Hypothalamus (tissue), 51 donors: ENCODE results near the gene CILP2.

Experiments
- DNase-seq, 51 donors: peaks; one replicate each; lab custom pipeline; 2025; lab: John Stamatoyannopoulos, UW

CILP2 gene

DNA sequence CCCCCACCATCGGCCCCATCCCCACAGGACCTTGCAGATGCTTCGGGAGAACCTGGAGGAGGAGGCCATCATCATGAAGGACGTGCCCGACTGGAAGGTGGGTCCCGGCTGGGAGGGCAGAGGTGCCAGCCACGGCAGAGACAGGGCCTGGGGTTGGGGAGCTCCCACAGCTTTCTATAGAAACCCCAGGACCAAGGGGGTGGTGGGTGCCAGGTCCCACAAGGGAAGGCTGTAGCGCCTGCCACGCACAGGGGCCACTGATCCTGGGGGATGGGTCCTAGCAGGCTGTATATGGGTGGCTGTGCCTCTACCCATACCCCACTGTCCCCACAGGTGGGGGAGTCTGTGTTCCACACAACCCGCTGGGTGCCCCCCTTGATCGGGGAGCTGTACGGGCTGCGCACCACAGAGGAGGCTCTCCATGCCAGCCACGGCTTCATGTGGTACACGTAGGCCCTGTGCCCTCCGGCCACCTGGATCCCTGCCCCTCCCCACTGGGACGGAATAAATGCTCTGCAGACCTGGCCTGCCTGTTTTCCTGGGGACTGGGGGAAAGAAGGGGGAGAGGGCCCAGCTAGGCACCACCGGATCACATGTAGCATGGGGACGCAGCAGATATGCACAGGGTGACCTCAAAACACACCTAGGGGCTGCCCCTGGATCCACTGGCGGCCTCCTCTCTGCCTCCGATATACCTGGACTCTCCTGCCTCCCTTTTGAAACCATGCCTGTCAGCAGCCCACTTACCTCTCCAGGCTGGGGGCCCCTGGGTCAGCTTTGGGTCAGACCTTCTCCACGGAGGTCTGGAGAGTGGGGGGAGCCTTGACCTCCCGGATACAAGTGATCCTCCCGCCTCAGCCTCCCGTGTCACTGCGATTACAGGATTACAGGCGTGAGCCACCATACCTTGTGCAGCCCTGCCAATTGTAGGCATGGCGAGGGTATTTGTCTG lies 10.1 kb upstream of the CILP2 start:
- no peak for DNase-seq

DNA sequence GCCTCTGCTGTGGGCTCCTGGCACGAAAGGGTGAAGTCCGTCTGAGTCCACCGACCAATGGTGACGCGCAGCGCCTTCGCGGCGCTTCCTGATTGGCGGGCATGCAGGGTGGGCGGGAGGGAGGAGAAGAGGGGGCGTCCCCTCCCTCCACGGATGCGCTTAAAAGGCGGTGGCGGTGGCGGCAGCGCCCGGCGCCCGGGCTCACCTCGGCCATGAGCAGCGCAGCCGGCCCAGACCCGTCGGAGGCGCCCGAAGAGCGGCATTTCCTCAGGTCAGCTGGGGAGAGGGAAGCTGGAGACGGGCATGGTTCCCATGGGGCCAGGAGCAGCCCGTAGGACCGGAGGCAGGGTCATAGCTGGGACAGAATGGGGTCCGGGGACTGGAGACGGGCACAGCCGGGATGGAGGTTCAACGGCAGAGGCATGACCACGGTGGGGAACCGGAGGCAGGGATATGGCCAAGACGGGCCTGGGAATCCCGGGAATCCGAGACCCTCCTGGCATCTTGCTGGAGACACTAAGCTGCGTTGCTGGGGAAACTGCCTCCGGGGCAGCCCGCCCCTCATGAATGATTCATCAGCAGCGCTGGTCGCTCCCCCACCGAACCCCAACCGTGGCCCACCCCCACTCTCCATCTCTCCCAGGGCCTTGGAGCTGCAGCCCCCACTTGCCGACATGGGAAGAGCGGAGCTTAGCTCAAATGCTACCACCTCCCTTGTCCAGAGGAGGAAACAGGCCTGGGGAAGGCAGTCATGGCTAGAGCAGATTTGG lies 9.2 kb upstream of the CILP2 start, which contains the start of gene YJEFN3:
Gene YJEFN3, plus strand, starts transcription at position 191 of the 770 bp plus-strand sequence. Its CDS starts 22 bp downstream, at position 213.
- DNase-seq: peak in 41 of 51 donors; percentile 12 to 76 (median 55)

- no peak for DNase-seq
These were observed 8.2 kb upstream of the CILP2 start for GRCh38 chr19:19529783-19530422.

- peak in 3 of 51 donors; percentile 19 to 60 (median 60) for DNase-seq
These were observed 7.7 kb upstream of the CILP2 start for GRCh38 chr19:19530423-19530804.

- no peak for DNase-seq
These were observed 7.2 kb upstream of the CILP2 start for GRCh38 chr19:19530889-19531288.

GRCh38 chr19:19531951-19532805 lies 5.9 kb upstream of the CILP2 start:
- DNase-seq: peak in 49 of 51 donors; percentile 3 to 90 (median 65)

- DNase-seq: no peak
These were observed 5.0 kb upstream of the CILP2 start for GRCh38 chr19:19532806-19533701.

GRCh38 chr19:19533841-19534240 lies 4.2 kb upstream of the CILP2 start:
- DNase-seq: no peak

DNA sequence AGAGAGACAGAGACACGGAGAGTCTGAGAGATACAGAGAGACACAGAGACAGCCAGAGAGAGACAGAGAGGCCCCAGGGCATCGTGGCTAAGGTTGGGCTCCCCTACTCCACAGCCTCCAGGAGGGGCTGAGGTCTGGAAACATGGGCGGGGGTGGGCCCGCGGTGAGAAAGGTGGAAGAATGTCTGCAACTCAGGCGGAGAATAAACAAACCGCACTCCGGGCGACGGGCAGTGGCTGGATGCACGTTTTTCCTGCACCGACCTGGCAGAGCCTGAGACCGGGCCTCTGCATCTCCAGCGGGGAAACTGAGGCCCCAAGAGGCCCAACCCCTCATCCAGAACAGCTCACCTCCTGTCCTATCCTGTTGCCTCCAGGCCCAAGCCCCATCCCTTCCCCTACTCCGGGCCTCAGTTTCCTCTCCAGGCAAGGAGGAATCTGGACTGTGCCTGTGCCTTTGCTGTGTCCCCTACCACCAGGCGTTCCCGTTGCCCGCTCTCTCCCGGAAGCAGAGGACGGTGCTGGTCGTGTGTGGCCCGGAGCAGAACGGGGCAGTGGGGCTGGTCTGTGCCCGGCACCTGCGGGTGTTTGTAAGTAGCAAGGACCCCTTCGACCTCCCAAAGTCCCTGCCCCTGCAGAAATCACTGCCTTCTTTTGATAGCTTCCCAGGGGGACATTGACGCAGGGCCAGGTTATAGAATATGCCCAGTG lies 3.4 kb upstream of the CILP2 start:
- DNase-seq: no peak

GRCh38 chr19:19535311-19536191 lies 2.5 kb upstream of the CILP2 start:
- DNase-seq: no peak

DNA sequence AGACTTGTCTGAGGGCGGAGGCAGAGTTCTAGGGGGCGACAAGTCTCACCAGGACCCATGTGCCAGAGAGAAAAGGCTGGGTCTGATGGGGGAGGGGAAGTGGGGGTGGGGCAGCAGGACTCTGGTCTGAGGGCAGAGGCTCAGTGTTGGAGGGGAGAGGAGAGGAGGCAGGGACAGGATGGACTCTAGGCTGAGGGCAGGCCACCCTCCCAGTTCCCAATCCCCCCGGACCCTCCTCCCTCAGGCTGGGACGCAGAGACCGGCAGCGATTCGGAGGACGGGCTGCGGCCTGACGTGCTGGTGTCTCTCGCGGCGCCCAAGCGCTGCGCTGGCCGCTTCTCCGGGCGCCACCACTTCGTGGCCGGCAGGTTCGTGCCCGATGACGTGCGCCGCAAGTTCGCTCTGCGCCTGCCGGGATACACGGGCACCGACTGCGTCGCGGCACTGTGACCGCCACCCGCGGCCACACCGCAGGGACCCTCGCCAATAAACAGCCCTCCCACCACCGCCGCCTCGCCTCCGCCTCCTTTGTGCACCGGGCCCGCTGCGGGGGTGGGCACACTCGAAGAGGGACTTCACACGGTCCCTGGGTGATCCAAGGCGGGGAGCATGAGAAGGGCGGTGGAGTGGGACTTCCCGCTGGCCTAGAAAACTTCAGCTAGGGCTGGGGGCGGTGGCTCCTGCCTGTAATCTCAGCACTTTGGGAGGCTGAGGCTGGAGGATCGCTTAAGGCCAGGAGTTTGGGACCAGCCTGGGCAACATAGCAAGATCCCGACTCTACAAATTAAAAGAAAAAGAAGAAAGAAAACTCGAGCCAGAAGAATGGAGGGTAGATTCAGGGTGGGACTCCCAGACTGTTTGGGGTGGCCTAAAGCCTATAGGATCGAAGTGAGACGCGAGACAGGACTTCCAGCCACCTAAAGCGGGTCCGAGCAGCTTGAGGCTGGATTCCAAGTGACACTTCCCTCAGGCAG lies 703 bp upstream of the CILP2 start:
- DNase-seq: no peak

DNA sequence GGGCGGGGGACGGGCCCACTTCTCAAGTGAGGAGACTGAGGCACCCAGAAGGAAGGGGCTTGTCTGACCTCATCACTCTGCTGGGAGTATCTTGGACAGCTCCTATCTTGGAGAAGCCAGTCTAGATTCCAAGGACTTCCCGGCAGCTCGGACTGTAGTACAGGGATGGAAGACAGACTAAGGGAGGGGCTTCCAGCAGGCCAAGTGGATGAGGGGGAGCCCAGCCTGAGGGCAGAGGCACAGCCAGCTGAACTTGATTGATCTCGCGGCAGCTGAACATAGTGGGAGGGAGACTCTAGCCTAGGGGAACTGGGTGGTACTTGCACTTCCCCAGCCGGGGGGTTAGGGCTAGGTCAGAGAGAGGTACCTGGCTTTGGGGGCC lies 711 bp downstream of the CILP2 start:
- no peak for DNase-seq

DNA sequence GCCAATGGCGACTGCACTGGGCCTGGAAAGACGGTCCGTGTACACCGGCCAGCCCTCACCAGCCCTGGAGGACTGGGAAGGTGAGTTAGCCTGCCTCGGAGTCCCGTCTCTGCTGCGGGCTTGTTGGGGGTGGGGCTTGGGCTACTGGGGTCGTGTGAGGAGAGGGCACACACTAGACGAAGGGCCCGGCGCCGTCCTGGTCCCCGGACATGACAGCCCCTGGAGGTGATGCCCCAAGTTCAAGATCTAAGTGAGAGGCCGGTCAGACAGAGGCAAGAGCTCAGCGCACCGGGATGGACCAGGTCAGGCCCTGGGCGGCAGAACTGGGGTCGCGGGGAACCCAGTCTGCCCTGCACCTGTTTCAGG lies 1.6 kb downstream of the CILP2 start:
- DNase-seq: no peak

GRCh38 chr19:19540064-19540714 lies 2.1 kb downstream of the CILP2 start:
- DNase-seq: peak in 18 of 51 donors; percentile 4 to 48 (median 26)

DNA sequence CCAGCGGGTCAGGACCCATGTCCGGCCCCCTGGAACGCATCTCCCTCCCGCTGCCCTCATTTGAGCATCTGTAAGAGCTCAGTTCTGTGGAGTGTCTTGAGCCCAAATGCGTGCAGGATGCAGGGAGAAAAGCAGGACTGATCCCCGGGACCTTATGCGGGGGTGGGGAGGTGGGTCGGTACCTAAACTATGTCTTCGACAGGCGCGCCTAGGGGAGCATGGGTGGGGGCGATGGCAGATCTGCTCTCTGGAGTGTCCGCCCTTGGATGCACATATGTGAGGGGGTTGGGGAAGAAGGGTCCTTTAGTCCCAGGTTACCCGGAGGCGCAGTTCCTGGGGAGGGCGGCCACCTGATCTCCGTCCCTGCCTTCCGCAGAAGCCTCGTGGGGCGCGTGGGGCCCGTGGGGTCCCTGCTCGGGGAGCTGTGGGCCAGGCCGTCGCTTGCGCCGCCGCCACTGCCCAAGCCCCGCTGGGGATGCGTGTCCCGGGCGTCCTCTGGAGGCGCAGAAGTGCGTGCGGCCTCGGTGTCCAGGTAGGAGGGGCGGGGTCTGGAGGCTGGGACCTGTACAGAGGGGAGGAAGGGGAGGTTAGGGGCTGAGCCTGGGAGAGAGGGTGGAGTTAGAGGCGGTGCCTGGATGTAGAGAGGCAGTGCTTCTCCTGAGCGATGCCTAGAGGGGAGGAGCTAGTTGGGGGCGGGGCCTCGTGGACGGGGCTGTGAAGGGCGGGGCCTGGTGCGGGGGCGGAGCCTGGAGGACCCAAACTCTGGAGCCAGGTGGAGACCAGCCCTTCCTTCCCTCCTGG lies 2.9 kb downstream of the CILP2 start:
- DNase-seq: peak in 4 of 51 donors; percentile 5 to 36 (median 12)
